KOPT-K1 (cell line): ENCODE measurements around the gene SEPTIN3.

Experiments used
- H3K27ac ChIP-seq: fragments of 200-600 bp; sonication (generic); 2 replicates; pipeline ENCODE4 v1.5.1; 2016; ENCODE audit warnings: antibody characterized with exemption, mild to moderate bottlenecking, low read depth, low read length; ENCODE audit not compliant: poor library complexity, severe bottlenecking
- H3K36me3 ChIP-seq: fragments of 200-600 bp; sonication (generic); 2 replicates; pipeline ENCODE4 v1.5.1; 2017; ENCODE audit warnings: antibody characterized with exemption, mild to moderate bottlenecking, low read length, moderate library complexity; ENCODE audit not compliant: insufficient read depth
- H3K9me3 ChIP-seq: fragments of 200-600 bp; sonication (generic); 2 replicates; pipeline ENCODE4 v1.5.1; 2017; ENCODE audit warnings: antibody characterized with exemption, low read length, mild to moderate bottlenecking; ENCODE audit not compliant: insufficient read depth, poor library complexity, severe bottlenecking

SEPTIN3 gene

GRCh38 chr22:41979423-41980250, 10.4 kb downstream of the SEPTIN3 start:
- Histone ChIP-seq H3K27ac (no peak overlapping the region), H3K36me3 (no peaks in the 10 kb centered on the region), H3K9me3 (no peaks in the 10 kb centered on the region)

GRCh38 chr22:41982865-41983264, 13.6 kb downstream of the SEPTIN3 start:
- Histone ChIP-seq H3K27ac (no peak overlapping the region), H3K36me3 (no peaks in the 10 kb centered on the region), H3K9me3 (no peaks in the 10 kb centered on the region)

GRCh38 chr22:41983513-41984405, 14.5 kb downstream of the SEPTIN3 start:
- Histone ChIP-seq H3K9me3 (no peaks in the 10 kb centered on the region), H3K27ac (no peak overlapping the region), H3K36me3 (no peaks in the 10 kb centered on the region)

- Histone ChIP-seq H3K27ac (no peak overlapping the region), H3K36me3 (no peaks in the 10 kb centered on the region), H3K9me3 (no peaks in the 10 kb centered on the region)
Observed at GRCh38 chr22:41987276-41987675, 18.0 kb downstream of the SEPTIN3 start.

- Histone ChIP-seq H3K9me3 (no peaks in the 10 kb centered on the region), H3K36me3 (no peaks in the 10 kb centered on the region), H3K27ac (no peak overlapping the region)
Observed at GRCh38 chr22:41989246-41989645, 20.0 kb downstream of the SEPTIN3 start.

GRCh38 chr22:41991111-41991510, 21.9 kb downstream of the SEPTIN3 start:
- no peaks in the 10 kb centered on the region for H3K36me3 ChIP-seq
- H3K9me3 ChIP-seq, result no peaks in the 10 kb centered on the region
- no peak overlapping the region for H3K27ac ChIP-seq

- Histone ChIP-seq H3K9me3 (no peaks in the 10 kb centered on the region), H3K27ac (no peak overlapping the region), H3K36me3 (no peaks in the 10 kb centered on the region)
Observed at GRCh38 chr22:41992496-41992895, 23.3 kb downstream of the SEPTIN3 start.

- Histone ChIP-seq H3K36me3 (no peaks in the 10 kb centered on the region), H3K27ac (no peak overlapping the region)
Observed at GRCh38 chr22:41995211-41995610, 26.0 kb downstream of the SEPTIN3 start.

GRCh38 chr22:41996826-41997225, 27.6 kb downstream of the SEPTIN3 start:
- Histone ChIP-seq H3K9me3 (no peaks in the 10 kb centered on the region), H3K36me3 (no peaks in the 10 kb centered on the region), H3K27ac (no peak overlapping the region)

More at GRCh38 chr22:41995211-41995610, 26.0 kb downstream of the SEPTIN3 start:
- H3K9me3 ChIP-seq, result no peaks in the 10 kb centered on the region

- H3K27ac ChIP-seq, result no peak within 1 kb of the TSS
- no peaks in the 10 kb centered on the region for H3K9me3 ChIP-seq
- no peaks in the 10 kb centered on the region for H3K36me3 ChIP-seq
Observed at GRCh38 chr22:41998361-41999261, 29.4 kb downstream of the SEPTIN3 start, which contains the start of gene WBP2NL. WBP2NL (plus strand) TSS chr22:41998788; CDS start chr22:41998819, 31 bp downstream.

GRCh38 chr22:42000466-42000865, 31.2 kb downstream of the SEPTIN3 start:
- no peaks in the 10 kb centered on the region for H3K36me3 ChIP-seq
- H3K9me3 ChIP-seq, result peaks cover under 1% of the 10 kb centered on the region
- no peak overlapping the region for H3K27ac ChIP-seq

- Histone ChIP-seq H3K27ac (no peak overlapping the region), H3K9me3 (peaks cover 5% of the 10 kb centered on the region), H3K36me3 (no peaks in the 10 kb centered on the region)
Observed at GRCh38 chr22:42001121-42001520, 31.9 kb downstream of the SEPTIN3 start.

- no peaks in the 10 kb centered on the region for H3K36me3 ChIP-seq
- peaks cover 5% of the 10 kb centered on the region for H3K9me3 ChIP-seq
- H3K27ac ChIP-seq, result no peak overlapping the region
Observed at GRCh38 chr22:42001706-42002105, 32.5 kb downstream of the SEPTIN3 start.

GRCh38 chr22:42007922-42008321, 38.7 kb downstream of the SEPTIN3 start:
- peaks cover 34% of the 10 kb centered on the region for H3K9me3 ChIP-seq
- H3K27ac ChIP-seq, result no peak overlapping the region
- H3K36me3 ChIP-seq, result no peaks in the 10 kb centered on the region
